ENCODE data around the gene STAC3. TPM values are rescaled to one million over a fixed set of nuclear protein-coding genes. Genes with fewer than 3 reads are reported as not detected.

STAC3 gene
- total and polyA plus RNA-seq, 2 of the 13 experiments (the other 11 are each of a cell fraction or from before 2014, with no cell fraction given), result 0.18 to 0.22 TPM

DNA sequence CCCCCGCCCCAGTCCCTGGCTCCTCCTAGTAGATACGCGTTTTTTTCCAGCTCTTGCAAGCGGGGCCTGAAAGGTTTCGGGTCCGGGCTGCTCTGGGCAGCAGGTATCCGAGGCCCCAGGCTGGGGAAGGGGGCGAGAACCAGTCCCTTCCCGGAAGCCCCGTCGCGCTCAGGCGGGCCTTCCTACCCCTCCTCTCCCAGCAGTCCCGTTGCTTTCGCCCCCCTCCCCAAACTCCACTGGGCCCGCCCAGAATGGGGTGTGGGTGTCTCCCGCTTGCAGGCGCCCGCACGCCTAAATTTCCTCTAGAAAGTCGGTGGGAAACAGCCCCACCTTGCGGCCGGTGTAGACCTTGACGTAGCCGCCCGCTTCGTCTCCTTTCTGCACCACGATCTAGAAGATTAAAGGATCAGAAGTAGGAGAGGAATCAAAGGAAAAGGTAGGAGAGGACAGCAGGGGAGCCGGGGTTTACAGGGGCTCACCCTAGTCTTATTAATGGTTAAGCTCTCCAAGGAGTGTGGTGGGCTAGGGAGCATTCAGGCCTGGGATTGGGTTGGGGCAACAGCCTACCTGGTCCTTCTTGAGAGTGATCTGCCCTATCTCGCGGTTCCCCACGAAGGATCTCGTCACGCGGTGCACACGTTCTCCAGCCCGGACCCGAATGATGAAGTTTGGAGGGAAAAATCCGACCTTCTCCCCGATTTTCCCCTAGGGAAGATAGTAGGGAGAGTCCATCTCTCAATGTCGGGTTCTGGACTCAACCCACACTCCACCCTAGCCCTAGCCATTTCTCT, 7.3 kb downstream of the STAC3 start (continued):
- TF ChIP-seq ZNF564 (CRISPR knock-in tag; IDR thresholded peaks at IDR 0.05) (no peak), ZNF317 (CRISPR knock-in tag; IDR thresholded peaks at IDR 0.05) (no peak), U2AF2 (IDR thresholded peaks at IDR 0.05; ENCODE audit: low read depth, low read length) (no peak), MTF1 (CRISPR knock-in tag; IDR thresholded peaks at IDR 0.05) (no peak), SYNCRIP (IDR thresholded peaks at IDR 0.05; ENCODE audit: insufficient read depth, low read depth, low read length) (no peak), NCOA5 (CRISPR knock-in tag; IDR thresholded peaks at IDR 0.05) (no peak), TP53 (CRISPR knock-in tag; conservative IDR thresholded peaks at IDR 0.05) (no peak), KLF12 (CRISPR knock-in tag; IDR thresholded peaks at IDR 0.05; ENCODE audit: borderline replicate concordance) (no peak), BCL6 (CRISPR knock-in tag; IDR thresholded peaks at IDR 0.05) (no peak), ZNF460 (CRISPR knock-in tag; IDR thresholded peaks at IDR 0.05; ENCODE audit: borderline replicate concordance) (no peak), ZFX (CRISPR knock-in tag; IDR thresholded peaks at IDR 0.05; ENCODE audit: low read depth) (peak; percentile 43), ZNF572 (CRISPR knock-in tag; IDR thresholded peaks at IDR 0.05) (no peak), RELA (CRISPR knock-in tag; IDR thresholded peaks at IDR 0.05) (no peak), ZNF678 (CRISPR knock-in tag; IDR thresholded peaks at IDR 0.05) (no peak), PBX2 (CRISPR knock-in tag; IDR thresholded peaks at IDR 0.05) (no peak), GFI1 (CRISPR knock-in tag; IDR thresholded peaks at IDR 0.05; ENCODE audit: borderline replicate concordance) (no peak), ZNF605 (CRISPR knock-in tag; IDR thresholded peaks at IDR 0.05) (peak; percentile 41; the same call in 1 of the 2 replicates), ZBTB42 (CRISPR knock-in tag; IDR thresholded peaks at IDR 0.05) (no peak), SIN3A (IDR thresholded peaks at IDR 0.05; ENCODE audit: borderline replicate concordance, low read depth, low read length) (no peak), ZNF354B (CRISPR knock-in tag; IDR thresholded peaks at IDR 0.05) (no peak), ZNF124 (CRISPR knock-in tag; IDR thresholded peaks at IDR 0.05) (no peak), TARDBP (CRISPR knock-in tag; IDR thresholded peaks at IDR 0.05) (no peak)
- TF ChIP-seq, protein P1, sequence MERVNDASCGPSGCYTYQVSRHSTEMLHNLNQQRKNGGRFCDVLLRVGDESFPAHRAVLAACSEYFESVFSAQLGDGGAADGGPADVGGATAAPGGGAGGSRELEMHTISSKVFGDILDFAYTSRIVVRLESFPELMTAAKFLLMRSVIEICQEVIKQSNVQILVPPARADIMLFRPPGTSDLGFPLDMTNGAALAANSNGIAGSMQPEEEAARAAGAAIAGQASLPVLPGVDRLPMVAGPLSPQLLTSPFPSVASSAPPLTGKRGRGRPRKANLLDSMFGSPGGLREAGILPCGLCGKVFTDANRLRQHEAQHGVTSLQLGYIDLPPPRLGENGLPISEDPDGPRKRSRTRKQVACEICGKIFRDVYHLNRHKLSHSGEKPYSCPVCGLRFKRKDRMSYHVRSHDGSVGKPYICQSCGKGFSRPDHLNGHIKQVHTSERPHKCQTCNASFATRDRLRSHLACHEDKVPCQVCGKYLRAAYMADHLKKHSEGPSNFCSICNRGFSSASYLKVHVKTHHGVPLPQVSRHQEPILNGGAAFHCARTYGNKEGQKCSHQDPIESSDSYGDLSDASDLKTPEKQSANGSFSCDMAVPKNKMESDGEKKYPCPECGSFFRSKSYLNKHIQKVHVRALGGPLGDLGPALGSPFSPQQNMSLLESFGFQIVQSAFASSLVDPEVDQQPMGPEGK (CRISPR knock-in tag; IDR thresholded peaks at IDR 0.05), result peak; percentile 56
